Limb (tissue), 2 donors: ENCODE data around the gene FBLIM1.

Experiments used
- DNase-seq, 2 donors: peaks; one replicate each; pipeline ENCODE4 v3.0.0-alpha.2; 2016; ENCODE audit errors: extremely low spot score in 2 of 2

FBLIM1 gene

DNA sequence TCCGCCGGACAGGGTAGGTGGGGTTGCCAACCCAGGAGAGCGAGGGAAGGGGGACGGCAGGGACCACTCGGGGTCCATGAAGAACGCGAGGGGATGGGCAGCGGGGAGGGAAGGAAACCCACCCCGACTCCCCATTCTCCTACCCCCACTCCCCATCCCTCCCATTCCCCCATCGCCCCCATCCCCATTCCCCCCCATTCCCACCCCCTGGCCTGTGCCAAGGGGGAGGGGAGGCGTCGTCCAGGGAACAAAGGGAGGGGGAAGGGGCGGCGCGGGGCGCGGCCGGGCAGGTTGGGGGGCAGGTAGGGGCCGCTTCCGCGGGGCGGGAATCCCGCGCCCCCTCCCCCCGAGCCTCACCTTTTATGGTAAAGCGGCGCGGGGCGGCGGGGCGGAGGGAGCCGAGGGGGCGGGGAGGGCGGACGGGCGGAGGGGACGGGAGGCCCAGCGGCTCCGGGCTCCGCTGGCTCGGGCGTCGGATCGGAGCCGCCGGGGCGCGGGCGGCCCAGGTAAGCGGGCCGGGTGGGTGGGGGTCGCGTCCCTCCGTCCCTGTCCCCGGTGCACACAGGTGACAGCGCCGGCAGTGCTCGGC is at the start of gene FBLIM1:
Gene FBLIM1, plus strand, starts transcription at position 453 of the 589 bp plus-strand sequence. CDS start 6,189 bp downstream, outside the sequence.
- DNase-seq = peak in 1 of 2 donors; percentile 80

DNA sequence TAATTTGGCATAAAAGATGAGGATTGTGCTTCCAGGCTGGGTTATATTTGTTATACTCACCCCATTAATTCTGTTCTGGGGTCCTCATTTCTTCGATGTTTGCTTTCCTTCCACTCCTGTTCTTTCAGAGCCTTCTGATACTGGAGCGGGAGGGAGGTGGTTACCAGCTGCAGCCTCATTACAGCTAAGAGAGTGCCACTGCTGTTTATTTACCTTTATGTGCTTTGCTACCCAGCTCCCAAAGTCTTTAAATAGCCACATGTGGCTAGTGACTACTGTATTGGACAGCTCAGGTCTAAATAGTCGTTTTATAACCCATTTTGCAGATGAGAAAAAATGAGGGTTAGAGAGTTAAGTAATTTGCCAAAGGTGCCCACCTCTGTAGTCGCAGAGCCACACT is 49.4 kb upstream of the FBLIM1 start:
- DNase-seq = no peak

- DNase-seq = no peak
Observed at GRCh38 chr1:15712168-15712567, 46.4 kb upstream of the FBLIM1 start.

GRCh38 chr1:15714406-15715136 is 44.0 kb upstream of the FBLIM1 start:
- DNase-seq = peak in 1 of 2 donors; percentile 55

GRCh38 chr1:15717418-15718125 is 41.0 kb upstream of the FBLIM1 start:
- no peak for DNase-seq

DNA sequence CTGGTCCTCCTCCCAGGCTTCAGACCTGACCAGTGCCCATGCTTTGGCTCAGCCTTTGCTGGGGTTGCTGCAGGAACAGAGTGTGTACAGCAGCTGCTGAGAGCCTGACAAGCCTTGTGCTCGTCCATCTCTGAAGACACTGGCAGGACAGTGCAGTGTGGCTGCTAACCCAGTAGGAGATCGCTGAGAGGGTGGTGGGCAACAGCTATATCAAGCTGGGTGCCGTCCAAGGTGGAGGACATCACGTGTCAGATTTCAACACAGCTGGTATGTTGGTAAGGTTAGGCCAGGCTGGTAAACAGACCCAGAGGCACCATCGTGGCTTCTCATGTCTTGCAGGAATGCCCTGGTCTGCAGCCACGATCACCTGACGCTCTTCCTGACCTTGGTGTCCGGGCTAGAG is 40.4 kb upstream of the FBLIM1 start:
- no peak for DNase-seq

- DNase-seq = no peak
Observed at GRCh38 chr1:15719381-15720120, 39.0 kb upstream of the FBLIM1 start.

DNA sequence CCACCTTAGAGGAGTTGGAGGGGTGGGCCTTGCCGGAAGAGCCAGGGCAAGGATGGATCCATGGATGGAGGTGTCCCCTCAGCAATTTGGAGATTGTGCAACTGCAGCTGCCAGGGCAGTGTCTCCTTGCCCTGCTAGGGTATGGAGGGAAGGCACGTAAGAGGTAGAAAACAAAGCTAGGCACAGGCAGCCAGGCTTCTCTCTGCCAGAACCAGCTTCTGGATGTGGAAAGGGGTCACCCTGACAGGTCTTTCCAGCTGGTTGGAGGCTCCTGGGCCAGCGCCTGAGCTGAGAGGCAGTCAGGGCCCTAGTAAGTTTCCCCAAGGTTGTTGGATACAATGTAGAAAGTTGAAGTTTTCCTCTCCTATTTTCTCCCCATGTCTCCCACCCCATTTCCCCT is 37.7 kb upstream of the FBLIM1 start:
- no peak for DNase-seq

- DNase-seq = no peak
Observed at GRCh38 chr1:15722411-15722810, 36.2 kb upstream of the FBLIM1 start.

- no peak for DNase-seq
Observed at GRCh38 chr1:15722836-15723532, 35.6 kb upstream of the FBLIM1 start.

- DNase-seq = no peak
Observed at GRCh38 chr1:15723631-15724246, 34.9 kb upstream of the FBLIM1 start.

DNA sequence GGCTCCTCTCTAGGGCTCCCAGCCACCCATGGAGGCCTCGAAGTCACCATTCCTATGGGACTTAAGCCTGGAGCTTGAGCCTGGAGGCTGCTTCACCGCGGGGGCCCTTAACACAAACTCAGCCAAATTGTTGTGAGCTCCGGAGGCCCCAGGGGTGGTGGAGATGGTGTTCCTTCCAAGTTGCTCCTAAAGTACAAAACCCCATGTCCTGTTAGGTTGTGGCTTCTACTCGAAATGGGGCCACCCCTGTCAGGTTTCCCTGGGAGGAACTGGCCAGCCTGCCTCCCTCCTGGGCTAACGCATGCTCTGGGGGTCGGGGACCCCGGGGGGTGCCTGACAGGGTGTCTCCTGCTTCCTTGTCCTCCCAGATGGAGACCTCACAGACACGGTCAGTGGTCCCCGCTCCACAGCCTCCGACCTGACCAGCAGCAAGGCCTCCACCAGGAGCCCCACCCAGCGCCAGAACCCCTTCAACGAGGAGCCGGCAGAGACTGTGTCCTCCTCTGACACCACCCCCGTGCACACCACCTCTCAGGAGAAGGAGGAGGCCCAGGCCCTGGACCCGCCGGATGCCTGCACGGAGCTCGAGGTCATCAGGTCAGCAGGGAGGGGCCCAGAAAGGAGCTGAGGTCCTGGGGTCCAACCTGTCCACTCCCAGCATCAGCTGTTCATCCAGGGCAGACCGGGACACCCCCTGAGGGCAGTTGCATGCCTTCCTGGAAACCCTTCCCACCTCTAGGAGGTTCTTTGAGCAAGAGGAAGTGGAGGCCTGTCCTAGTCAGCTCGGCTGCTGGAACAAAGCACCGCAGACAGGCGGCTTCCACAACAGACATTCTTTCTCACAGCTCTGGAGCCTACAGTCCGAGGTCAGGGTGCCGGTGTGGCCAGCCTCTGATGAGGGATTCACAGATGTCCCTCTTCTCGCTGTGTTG is 33.4 kb upstream of the FBLIM1 start:
- no peak for DNase-seq

DNA sequence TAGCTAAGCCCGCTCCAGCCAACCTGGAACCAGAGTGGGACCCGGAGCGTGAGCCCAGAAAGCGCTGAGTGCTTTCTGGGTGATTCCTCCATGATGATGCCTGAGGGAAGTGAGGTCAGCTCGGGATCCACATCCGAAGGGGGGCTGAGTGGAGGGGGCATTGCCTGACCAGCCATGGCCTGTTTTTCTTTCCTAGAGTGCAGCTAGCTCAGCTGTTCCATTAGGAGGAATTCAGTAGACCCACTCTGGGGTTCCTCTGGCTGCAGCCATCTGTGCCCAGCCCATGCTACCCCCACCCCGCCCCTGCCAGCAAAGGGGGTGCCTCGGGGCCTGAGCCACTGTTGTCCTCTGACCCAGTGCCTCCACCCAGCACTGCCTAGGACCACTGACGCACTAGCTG is 32.1 kb upstream of the FBLIM1 start:
- DNase-seq = no peak

GRCh38 chr1:15727021-15727420 is 31.6 kb upstream of the FBLIM1 start:
- DNase-seq = no peak

DNA sequence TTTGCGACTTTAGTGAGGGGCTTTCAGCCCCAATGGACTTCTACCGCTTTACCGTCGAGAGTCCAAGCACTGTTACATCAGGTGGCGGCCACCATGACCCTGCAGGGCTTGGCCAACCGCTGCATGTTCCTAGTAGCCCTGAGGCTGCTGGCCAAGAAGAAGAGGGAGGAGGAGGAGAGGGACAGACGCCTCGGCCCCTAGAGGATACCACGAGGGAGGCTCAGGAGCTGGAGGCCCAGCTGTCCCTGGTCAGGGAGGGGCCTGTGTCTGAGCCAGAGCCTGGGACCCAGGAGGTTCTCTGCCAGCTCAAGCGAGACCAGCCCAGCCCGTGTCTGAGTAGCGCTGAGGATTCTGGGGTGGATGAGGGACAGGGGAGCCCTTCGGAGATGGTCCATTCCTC is 31.2 kb upstream of the FBLIM1 start:
- no peak for DNase-seq

- DNase-seq = no peak
Observed at GRCh38 chr1:15727866-15728534, 30.6 kb upstream of the FBLIM1 start.

DNA sequence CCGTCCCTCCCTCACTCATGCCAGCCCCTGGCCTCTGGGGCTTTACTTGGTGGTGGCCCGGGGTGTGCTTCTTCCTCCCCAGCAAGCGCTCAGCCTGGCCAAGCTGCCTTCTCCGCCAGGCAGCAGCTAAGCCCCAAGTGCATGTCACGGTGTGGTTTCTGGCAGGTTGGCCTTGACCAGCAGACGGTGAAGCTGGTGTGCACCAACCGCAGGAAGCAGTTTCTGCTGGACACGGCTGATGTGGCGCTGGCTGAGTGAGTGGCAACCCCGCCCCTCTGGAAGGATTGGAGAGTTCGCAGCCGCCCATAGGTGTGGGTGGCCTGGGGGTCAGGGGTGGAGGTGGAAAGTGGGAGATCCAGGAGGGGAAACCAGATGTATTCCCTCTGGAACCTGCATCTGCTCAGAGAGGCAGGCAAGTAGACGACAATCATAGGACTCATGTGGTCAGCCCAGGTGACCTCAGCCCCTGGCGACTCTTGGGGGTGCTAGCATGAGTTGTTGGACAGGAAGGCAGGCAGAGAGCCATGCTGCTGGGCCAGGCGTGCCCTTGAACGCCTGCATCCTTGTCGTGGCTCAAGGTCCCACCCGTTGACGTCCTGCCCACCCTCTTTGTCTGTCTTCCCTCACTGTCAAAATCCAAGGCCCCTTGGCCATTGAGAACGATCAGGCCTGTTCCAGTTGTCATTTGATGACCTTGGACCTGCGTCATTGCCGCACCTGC is 29.5 kb upstream of the FBLIM1 start:
- no peak for DNase-seq

DNA sequence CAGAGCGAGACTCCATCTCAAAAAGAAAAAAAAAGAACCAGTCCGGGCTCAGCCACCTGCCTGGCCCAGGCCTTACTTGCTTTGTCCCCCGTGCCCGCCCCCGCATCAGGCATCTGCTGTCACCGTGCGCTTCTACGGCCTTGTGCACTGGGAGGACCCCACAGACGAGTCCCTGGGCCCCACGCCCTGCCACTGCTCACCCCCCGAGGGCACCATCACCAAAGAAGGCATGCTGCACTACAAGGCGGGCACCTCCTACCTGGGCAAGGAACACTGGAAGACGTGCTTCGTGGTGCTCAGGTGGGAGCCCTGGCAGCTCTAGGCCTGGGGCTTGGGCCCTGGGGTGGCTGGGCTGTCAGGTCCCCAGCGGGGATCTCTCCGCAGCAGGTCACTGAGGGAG is 28.2 kb upstream of the FBLIM1 start:
- DNase-seq = no peak

GRCh38 chr1:15730936-15731335 is 27.7 kb upstream of the FBLIM1 start:
- DNase-seq = no peak
